Fibroblast of lung (primary cell): ENCODE results near the gene PLXNA4.

Experiments used
- CTCF ChIP-seq, 2 donors: IDR thresholded peaks in 1 of 2; conservative IDR thresholded peaks in 1 of 2; 1 replicate in 1 of 2; 2 replicates in 1 of 2; pipeline ENCODE4 v1.5.1; 2011 to 2012; ENCODE audit warnings: low read length in 2 of 2, control low read depth in 1 of 2, inconsistent platforms in 1 of 2, low read depth in 1 of 2, mild to moderate bottlenecking in 1 of 2
- EZH2 ChIP-seq: IDR thresholded peaks from 2 replicates; pipeline ENCODE4 v1.5.1; 2012; ENCODE audit warnings: low read length, control low read depth, mild to moderate bottlenecking; ENCODE audit errors: missing control alignments

DNA sequence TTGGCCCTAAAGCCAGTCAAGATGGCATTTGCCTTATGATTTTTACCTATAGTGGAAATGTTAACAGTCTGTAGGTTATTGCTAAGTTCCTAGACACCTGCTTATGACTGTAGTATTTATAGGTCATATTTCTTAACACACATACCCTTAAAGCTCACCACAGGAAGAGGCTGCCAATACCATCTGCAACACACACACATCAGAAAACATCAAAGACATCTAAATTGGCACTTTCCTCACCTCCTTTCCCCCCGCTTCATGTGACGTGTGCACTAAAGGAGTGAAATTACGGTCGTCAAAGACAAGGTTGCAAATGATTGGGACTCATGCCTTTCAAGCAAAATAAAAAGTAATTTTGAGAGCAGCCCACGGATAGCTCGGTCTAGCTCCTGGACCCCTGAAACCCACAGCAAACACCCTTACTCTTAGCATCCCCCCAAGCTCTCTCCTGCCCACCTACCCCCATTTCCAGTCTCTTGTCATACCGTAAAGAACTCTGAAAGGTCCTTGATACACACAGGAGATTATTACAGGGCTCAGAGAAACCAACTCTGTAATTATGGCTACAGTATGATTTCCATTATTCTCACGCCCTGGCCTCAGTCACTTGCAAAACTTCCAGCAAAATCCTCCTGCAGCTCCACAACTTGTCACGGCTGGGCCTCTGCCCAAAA lies 90.5 kb downstream of the PLXNA4 start:
- TF ChIP-seq EZH2: no peak
- TF ChIP-seq CTCF (conservative IDR thresholded peaks at IDR 0.05 in 1 of 2, IDR thresholded peaks at IDR 0.05 in 1 of 2; ENCODE audit: low read depth in 1 of 2, low read length in 2 of 2): no peak
